GM12878 (cell line): ENCODE results near the gene SH3BP5.

Experiments
- GABPA ChIP-seq: IDR thresholded peaks from 2 replicates; pipeline ENCODE4 v1.6.1; 2014; ENCODE audit warnings: antibody characterized with exemption, low read depth, mild to moderate bottlenecking, inconsistent platforms
- NFIC ChIP-seq: IDR thresholded peaks from 2 replicates; pipeline ENCODE4 v1.6.1; 2012; ENCODE audit warnings: low read depth, mild to moderate bottlenecking, inconsistent platforms, low read length, moderate library complexity
- TF ChIP-seq, protein P1 (sequence below): IDR thresholded peaks from 2 replicates; pipeline ENCODE4 v1.6.1; 2012; ENCODE audit warnings: low read depth, low read length, improper control_type of control experiment
- TF ChIP-seq, protein P2 (sequence below): IDR thresholded peaks from 2 replicates; pipeline ENCODE4 v1.6.1; 2012; ENCODE audit warnings: low read depth, low read length, improper control_type of control experiment
- TF ChIP-seq, protein P3 (sequence below), 3 experiments: IDR thresholded peaks in 2 of 3; conservative IDR thresholded peaks in 1 of 3; 2 replicates each; pipeline ENCODE4 v1.5.1; 2011; ENCODE audit warnings: low read depth in 3 of 3, low read length in 3 of 3, mild to moderate bottlenecking in 3 of 3, control low read depth in 2 of 3, moderate library complexity in 2 of 3, inconsistent platforms in 1 of 3, mixed read lengths in 1 of 3; ENCODE audit not compliant: control insufficient read depth in 2 of 3, insufficient read depth in 1 of 3; ENCODE audit errors: extremely low read depth in 1 of 3

DNA sequence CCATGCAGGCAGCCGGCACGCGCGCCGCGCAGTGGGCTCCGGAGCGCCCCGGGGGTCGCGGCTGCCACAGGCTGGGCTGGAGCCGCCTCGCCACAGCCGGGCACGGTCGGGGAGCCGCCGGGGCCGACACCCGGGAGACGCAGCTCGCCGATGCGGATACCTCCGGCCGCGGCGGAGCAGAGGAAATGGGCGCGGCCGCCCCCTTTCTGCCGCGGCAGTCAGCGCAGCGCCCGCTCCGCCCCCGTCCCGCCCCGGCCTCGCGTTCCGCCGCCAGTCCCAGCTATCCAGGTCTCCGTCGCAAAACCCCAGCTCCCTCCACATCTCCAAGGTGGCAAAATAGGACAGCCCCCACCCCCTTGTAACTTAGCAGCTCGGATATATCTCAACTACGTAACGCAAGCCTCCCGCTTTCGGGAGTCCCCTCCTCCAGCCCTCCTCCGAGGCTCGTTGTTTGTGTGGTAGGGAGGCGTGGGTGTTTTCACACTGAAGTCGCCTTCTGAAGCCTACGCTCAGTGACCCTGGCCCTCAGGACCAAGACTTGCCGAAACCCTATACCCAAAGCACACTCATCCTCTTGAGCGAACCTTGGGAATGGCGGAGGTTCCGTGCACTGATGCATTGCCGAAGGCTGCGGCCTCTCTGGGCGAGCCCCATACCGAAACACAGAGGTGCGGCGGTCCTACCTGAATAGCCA, at the start of gene SH3BP5:
- TF ChIP-seq, protein P1, sequence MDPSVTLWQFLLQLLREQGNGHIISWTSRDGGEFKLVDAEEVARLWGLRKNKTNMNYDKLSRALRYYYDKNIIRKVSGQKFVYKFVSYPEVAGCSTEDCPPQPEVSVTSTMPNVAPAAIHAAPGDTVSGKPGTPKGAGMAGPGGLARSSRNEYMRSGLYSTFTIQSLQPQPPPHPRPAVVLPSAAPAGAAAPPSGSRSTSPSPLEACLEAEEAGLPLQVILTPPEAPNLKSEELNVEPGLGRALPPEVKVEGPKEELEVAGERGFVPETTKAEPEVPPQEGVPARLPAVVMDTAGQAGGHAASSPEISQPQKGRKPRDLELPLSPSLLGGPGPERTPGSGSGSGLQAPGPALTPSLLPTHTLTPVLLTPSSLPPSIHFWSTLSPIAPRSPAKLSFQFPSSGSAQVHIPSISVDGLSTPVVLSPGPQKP: no peak
- TF ChIP-seq GABPA (no peak), NFIC (no peak)
- TF ChIP-seq, protein P2, sequence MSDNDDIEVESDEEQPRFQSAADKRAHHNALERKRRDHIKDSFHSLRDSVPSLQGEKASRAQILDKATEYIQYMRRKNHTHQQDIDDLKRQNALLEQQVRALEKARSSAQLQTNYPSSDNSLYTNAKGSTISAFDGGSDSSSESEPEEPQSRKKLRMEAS: no peak; the same call in 1 of the 2 replicates
- TF ChIP-seq, protein P3, sequence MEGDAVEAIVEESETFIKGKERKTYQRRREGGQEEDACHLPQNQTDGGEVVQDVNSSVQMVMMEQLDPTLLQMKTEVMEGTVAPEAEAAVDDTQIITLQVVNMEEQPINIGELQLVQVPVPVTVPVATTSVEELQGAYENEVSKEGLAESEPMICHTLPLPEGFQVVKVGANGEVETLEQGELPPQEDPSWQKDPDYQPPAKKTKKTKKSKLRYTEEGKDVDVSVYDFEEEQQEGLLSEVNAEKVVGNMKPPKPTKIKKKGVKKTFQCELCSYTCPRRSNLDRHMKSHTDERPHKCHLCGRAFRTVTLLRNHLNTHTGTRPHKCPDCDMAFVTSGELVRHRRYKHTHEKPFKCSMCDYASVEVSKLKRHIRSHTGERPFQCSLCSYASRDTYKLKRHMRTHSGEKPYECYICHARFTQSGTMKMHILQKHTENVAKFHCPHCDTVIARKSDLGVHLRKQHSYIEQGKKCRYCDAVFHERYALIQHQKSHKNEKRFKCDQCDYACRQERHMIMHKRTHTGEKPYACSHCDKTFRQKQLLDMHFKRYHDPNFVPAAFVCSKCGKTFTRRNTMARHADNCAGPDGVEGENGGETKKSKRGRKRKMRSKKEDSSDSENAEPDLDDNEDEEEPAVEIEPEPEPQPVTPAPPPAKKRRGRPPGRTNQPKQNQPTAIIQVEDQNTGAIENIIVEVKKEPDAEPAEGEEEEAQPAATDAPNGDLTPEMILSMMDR (IDR thresholded peaks at IDR 0.05 in 2 of 3, conservative IDR thresholded peaks at IDR 0.05 in 1 of 3; ENCODE audit: control insufficient read depth in 2 of 3, extremely low read depth in 1 of 3, insufficient read depth in 1 of 3, low read depth in 3 of 3, low read length in 3 of 3): peak; percentile 53 to 67 (median 59); a peak in 5 of 6 replicates
